Measurements from ENCODE around the gene HECTD1. TPM values are rescaled to one million over a fixed set of nuclear protein-coding genes. Genes with fewer than 3 reads are reported as not detected.
"Not testable (repeated sequence)": the region's sequence is repeated elsewhere in the genome, so short reads cannot be mapped to it uniquely, and the experiment has no call there.

Gene HECTD1
- total RNA-seq, 1 experiment from 2014 or later = 74.7 TPM

- H3K36me3 ChIP-seq (replicated peaks; ENCODE audit: control insufficient read depth, insufficient read depth, low read length) = no peaks in the 10 kb centered on the region
- DNase-seq = no peak
- no peaks in the 10 kb centered on the region for H3K27me3 ChIP-seq (ENCODE audit: control insufficient read depth, insufficient read depth, low read length)
- no peak overlapping the region for H3K4me3 ChIP-seq (ENCODE audit: insufficient read depth, low read depth, low read length)
Observed at GRCh38 chr14:31235462-31235861, 27.9 kb upstream of the HECTD1 start.

DNA sequence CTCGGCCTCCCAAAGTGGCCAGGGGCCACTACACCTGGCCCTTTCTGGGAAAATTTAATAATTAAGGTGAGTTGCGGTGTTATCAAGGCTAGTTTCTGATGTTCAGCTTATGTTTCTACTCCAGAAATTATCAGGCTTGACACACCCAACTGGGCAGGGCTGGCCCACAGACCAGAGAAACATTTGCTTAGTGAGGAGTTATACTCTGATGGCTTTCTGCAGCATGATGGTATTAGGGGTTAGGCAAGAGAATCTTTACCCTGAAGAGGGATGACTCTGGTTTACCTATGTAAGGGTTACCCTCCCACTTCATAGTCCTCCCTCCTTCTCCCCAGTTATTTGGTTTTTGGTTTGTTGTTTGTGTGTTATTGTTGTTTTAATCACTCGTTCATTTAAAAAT is 24.5 kb upstream of the HECTD1 start:
- Histone ChIP-seq H3K36me3 (replicated peaks; ENCODE audit: control insufficient read depth, insufficient read depth, low read length) (no peaks in the 10 kb centered on the region), H3K4me3 (ENCODE audit: insufficient read depth, low read depth, low read length) (no peak overlapping the region), H3K27me3 (ENCODE audit: control insufficient read depth, insufficient read depth, low read length) (no peaks in the 10 kb centered on the region)
- DNase-seq = no peak

- not testable (repeated sequence) for DNase-seq; H3K4me3 ChIP-seq (ENCODE audit: insufficient read depth, low read depth, low read length); H3K36me3 ChIP-seq (replicated peaks; ENCODE audit: control insufficient read depth, insufficient read depth, low read length)
Observed at GRCh38 chr14:31231272-31231671, 23.7 kb upstream of the HECTD1 start.

DNA sequence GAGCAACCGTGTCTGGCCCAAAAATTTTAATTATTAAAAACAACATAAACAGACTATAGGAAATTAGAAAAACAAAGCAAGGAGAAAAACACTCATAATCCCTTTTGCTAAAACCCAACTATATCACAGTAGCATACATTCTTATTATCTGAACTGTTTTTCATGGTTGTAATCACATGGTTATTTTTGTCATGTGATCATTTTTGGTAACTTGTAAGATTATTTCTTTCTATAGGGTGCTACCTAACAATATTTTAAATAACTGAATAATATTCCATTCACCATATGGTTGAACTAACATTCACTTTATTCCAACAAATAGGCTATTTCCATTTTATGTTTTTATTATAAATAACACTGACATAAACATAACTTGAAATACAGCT is 23.0 kb upstream of the HECTD1 start:
- no peak for DNase-seq
- H3K4me3 ChIP-seq (ENCODE audit: insufficient read depth, low read depth, low read length) = no peak overlapping the region
- no peaks in the 10 kb centered on the region for H3K27me3 ChIP-seq (ENCODE audit: control insufficient read depth, insufficient read depth, low read length)
- H3K36me3 ChIP-seq (replicated peaks; ENCODE audit: control insufficient read depth, insufficient read depth, low read length) = no peaks in the 10 kb centered on the region

More at GRCh38 chr14:31231272-31231671, 23.7 kb upstream of the HECTD1 start:
- H3K27me3 ChIP-seq (ENCODE audit: control insufficient read depth, insufficient read depth, low read length) = not testable (repeated sequence)

DNA sequence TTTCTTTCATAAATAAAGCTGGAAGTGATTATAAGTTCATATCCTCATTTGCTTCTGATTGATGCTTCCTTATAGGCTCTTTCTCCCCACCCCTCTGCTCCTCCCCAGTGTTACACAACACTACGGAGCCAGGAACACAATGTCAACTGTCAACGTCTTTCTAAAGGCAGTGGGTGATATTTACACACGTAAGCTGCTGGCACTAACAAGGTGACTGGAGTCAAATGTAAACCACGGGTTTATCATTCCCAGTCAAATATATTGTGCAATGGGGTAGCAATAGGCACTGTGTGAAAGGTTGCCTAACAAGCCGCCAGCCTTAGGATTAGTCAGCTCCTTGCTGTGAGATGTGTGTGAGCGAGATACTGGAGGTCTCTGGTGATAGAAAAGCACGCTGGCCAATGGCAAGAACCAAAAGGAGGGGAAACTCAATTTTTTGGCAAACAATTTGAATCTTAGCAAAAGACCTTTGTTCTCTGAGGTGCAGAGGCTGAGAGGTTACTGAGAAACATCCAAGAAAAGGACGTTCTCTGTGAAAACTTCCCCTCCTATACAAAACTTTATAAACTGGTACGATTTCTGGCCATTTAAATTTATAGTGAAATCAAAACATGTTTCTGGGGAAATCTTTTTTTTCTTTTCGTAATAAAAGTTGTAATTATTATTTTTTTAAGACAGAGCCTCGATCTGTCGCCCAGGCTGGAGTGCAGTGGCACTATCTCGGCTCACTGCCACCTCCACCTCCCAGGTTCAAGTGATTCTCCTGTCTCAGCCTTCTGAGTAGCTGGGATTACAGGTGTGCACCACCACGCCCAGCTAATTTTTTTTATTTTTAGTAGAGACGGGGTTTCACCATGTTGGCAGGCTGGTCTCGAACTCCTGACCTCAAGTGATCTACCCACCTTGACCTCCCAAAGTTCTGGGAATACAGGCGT is 22.3 kb upstream of the HECTD1 start:
- Histone ChIP-seq H3K27me3 (ENCODE audit: control insufficient read depth, insufficient read depth, low read length) (no peaks in the 10 kb centered on the region), H3K36me3 (replicated peaks; ENCODE audit: control insufficient read depth, insufficient read depth, low read length) (no peaks in the 10 kb centered on the region), H3K4me3 (ENCODE audit: insufficient read depth, low read depth, low read length) (no peak overlapping the region)
- DNase-seq = peak; percentile 76

DNA sequence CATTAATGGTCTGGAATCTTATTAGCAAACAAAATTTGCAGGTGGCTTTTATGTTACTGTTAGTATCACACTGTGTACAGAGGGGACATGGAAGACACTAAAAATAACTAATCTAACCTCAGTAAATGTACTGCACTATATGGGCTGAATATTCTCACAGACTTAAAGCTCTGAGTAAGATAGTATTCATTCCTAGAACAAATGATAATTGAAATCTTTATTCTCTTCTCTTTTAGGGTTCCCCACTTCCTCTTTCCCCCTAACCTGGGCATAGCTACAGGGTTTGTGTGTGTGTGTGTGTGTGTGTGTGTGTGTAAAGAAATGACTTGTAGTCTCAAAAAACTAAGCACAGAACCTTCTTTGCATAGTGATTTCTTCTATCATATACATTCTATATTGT is 21.4 kb upstream of the HECTD1 start:
- Histone ChIP-seq H3K27me3 (ENCODE audit: control insufficient read depth, insufficient read depth, low read length) (no peaks in the 10 kb centered on the region), H3K36me3 (replicated peaks; ENCODE audit: control insufficient read depth, insufficient read depth, low read length) (no peaks in the 10 kb centered on the region), H3K4me3 (ENCODE audit: insufficient read depth, low read depth, low read length) (no peak overlapping the region)
- no peak for DNase-seq

DNA sequence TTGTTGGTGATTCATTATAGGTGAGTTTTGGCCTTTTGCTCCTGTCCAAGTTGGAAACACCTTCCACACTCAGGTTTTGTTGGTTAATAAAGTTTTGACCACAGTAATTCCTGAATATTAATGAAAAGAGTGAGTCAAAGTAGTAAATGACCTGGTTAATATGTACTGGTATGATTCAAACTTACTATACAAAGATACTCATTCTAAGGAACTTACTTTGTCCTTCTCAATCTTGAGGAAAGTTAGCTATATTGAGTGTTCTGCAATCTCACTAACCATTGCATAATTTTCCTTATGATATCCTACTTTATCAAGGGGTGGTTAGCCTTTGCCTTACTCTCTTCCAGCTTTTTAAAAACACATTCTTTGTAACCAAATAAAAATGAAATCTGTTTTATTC is 20.9 kb upstream of the HECTD1 start:
- Histone ChIP-seq H3K27me3 (ENCODE audit: control insufficient read depth, insufficient read depth, low read length) (no peaks in the 10 kb centered on the region), H3K36me3 (replicated peaks; ENCODE audit: control insufficient read depth, insufficient read depth, low read length) (no peaks in the 10 kb centered on the region), H3K4me3 (ENCODE audit: insufficient read depth, low read depth, low read length) (no peak overlapping the region)
- DNase-seq = no peak

DNA sequence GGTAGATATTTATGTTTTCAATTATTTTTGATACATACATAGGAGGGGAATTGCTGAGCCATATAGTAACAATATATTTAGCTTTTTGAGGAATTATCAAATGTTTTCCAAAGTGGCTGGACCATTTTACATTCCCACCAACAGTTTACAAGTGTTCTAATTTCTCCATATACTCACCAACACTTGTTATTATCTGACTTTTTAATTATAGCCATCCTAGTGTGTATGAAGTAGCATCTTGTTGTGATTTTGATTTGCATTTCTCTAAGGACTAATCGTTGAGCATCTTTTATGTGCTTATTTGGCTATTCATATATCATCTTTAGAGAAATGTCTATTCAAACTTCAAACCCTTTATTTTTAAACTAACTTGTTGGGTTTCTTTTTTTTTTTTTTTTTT is 17.2 kb upstream of the HECTD1 start:
- no peak overlapping the region for H3K4me3 ChIP-seq (ENCODE audit: insufficient read depth, low read depth, low read length)
- no peak for DNase-seq
- H3K27me3 ChIP-seq (ENCODE audit: control insufficient read depth, insufficient read depth, low read length) = no peaks in the 10 kb centered on the region
- no peaks in the 10 kb centered on the region for H3K36me3 ChIP-seq (replicated peaks; ENCODE audit: control insufficient read depth, insufficient read depth, low read length)

DNA sequence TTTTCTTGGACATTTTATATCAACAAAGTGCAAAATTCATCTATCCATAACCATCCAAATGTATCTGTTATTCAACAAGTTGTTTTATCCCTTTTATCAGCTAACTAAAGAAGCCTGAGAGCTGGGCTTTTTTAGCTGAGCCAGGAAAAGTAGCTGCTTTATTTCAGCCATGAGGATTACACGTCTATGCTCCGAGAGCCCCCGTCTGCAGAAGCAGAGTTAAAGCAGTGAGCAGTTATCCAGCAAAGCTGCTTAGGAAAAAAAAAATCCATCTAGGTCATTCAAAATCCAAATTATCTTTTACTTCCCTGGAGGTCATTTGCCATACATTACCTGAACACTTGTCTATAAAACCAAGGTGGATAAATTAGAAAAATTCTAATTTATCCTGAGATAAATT is 15.7 kb upstream of the HECTD1 start:
- Histone ChIP-seq H3K36me3 (replicated peaks; ENCODE audit: control insufficient read depth, insufficient read depth, low read length) (no peaks in the 10 kb centered on the region), H3K27me3 (ENCODE audit: control insufficient read depth, insufficient read depth, low read length) (no peaks in the 10 kb centered on the region), H3K4me3 (ENCODE audit: insufficient read depth, low read depth, low read length) (no peak overlapping the region)
- DNase-seq = no peak

GRCh38 chr14:31222834-31223233 is 15.2 kb upstream of the HECTD1 start:
- Histone ChIP-seq H3K4me3 (ENCODE audit: insufficient read depth, low read depth, low read length) (no peak overlapping the region), H3K36me3 (replicated peaks; ENCODE audit: control insufficient read depth, insufficient read depth, low read length) (no peaks in the 10 kb centered on the region), H3K27me3 (ENCODE audit: control insufficient read depth, insufficient read depth, low read length) (no peaks in the 10 kb centered on the region)
- no peak for DNase-seq

DNA sequence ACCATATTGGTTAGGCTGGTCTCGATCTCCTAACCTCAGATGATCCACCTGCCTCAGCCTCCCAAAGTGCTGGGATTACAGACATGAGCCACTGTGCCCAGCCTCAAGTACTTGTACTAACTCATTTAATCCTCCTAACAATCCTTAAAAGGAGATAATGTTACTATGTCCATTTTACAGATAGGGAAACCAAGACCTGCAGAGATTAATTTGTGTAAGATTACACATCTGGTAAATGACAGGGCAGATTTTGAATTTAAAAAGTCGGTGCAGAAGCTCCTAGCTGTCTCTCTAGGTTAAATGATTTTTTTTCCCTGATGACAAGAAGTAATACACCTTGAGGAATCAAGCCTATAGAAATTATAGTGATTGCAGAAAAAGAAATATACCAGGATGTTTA is 13.7 kb upstream of the HECTD1 start:
- no peaks in the 10 kb centered on the region for H3K27me3 ChIP-seq (ENCODE audit: control insufficient read depth, insufficient read depth, low read length)
- DNase-seq = no peak
- H3K4me3 ChIP-seq (ENCODE audit: insufficient read depth, low read depth, low read length) = no peak overlapping the region
- H3K36me3 ChIP-seq (replicated peaks; ENCODE audit: control insufficient read depth, insufficient read depth, low read length) = no peaks in the 10 kb centered on the region

GRCh38 chr14:31219169-31219568 is 11.6 kb upstream of the HECTD1 start:
- no peak for DNase-seq
- Histone ChIP-seq H3K4me3 (ENCODE audit: insufficient read depth, low read depth, low read length) (no peak overlapping the region), H3K27me3 (ENCODE audit: control insufficient read depth, insufficient read depth, low read length) (no peaks in the 10 kb centered on the region), H3K36me3 (replicated peaks; ENCODE audit: control insufficient read depth, insufficient read depth, low read length) (no peaks in the 10 kb centered on the region)

DNA sequence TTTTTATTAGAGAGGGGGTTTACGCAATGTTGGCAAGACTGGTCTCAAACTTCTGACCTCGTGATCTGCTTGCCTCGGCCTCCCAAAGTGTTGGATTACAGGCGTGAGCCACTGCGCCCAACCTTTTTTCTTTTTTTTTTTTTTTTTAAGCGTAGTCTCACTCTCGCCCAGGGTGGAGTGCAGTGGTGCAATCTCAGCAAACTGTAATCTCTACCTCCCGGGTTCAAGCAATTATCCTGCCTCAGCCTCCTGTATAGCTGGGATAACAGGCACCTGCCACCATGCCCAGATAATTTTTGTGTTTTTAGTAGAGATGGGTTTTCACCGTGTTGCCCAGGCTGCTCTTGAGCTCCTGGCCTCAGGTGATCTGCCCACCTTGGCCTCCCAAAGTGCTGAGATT is 8.8 kb upstream of the HECTD1 start:
- H3K4me3 ChIP-seq (ENCODE audit: insufficient read depth, low read depth, low read length) = no peak overlapping the region
- H3K36me3 ChIP-seq (replicated peaks; ENCODE audit: control insufficient read depth, insufficient read depth, low read length) = no peaks in the 10 kb centered on the region
- no peak for DNase-seq
- H3K27me3 ChIP-seq (ENCODE audit: control insufficient read depth, insufficient read depth, low read length) = no peaks in the 10 kb centered on the region

DNA sequence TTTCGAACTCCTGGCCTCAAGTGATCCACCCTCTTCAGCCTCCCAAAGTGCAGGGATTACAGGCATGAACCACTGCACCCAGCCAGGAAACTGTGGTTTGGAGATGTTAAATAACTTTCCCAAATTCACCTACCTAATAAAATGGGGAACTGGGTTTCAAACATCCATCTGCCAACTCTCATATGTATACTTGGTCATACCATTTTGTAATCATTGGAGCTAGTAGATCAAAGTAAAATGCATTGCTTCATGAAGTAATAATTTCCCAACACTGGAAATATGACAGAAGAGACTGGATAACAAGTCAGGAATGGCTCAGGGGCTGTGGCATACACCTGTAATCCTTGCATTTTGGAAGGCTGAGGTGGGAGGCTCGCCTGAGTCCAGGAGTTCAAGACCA is 5.3 kb upstream of the HECTD1 start:
- Histone ChIP-seq H3K4me3 (ENCODE audit: insufficient read depth, low read depth, low read length) (no peak overlapping the region), H3K36me3 (replicated peaks; ENCODE audit: control insufficient read depth, insufficient read depth, low read length) (no peaks in the 10 kb centered on the region), H3K27me3 (ENCODE audit: control insufficient read depth, insufficient read depth, low read length) (no peaks in the 10 kb centered on the region)
- no peak for DNase-seq

DNA sequence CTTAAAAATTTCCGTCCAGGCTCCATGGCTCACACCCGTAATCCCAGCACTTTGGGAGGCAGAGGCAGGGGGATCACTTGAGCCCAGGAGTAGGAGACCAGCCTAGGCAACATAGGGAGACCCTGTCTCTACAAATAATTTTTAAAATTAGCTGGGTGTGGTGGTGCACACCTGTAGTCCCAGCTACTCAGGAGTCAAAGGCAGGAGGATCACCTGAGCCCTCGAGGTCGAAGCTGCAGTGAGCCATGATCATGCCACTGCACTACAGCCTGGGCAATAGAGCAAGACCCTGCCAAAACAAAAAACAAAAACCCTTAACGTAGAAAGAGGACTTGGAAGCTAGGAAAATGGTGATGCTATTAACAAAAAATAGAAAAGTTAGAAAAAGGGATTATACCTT is 2.0 kb upstream of the HECTD1 start:
- Histone ChIP-seq H3K27me3 (ENCODE audit: control insufficient read depth, insufficient read depth, low read length) (no peaks in the 10 kb centered on the region), H3K4me3 (ENCODE audit: insufficient read depth, low read depth, low read length) (no peak overlapping the region), H3K36me3 (replicated peaks; ENCODE audit: control insufficient read depth, insufficient read depth, low read length) (no peaks in the 10 kb centered on the region)
- DNase-seq = no peak
